ENCODE measurements around the gene CEP295NL. TPM values are rescaled to one million over a fixed set of nuclear protein-coding genes. Genes with fewer than 3 reads are reported as not detected.

The CEP295NL gene
- total and polyA plus RNA-seq, 2 of the 13 experiments (the other 11 are each of a cell fraction or from before 2014, with no cell fraction given) = not detected

DNA sequence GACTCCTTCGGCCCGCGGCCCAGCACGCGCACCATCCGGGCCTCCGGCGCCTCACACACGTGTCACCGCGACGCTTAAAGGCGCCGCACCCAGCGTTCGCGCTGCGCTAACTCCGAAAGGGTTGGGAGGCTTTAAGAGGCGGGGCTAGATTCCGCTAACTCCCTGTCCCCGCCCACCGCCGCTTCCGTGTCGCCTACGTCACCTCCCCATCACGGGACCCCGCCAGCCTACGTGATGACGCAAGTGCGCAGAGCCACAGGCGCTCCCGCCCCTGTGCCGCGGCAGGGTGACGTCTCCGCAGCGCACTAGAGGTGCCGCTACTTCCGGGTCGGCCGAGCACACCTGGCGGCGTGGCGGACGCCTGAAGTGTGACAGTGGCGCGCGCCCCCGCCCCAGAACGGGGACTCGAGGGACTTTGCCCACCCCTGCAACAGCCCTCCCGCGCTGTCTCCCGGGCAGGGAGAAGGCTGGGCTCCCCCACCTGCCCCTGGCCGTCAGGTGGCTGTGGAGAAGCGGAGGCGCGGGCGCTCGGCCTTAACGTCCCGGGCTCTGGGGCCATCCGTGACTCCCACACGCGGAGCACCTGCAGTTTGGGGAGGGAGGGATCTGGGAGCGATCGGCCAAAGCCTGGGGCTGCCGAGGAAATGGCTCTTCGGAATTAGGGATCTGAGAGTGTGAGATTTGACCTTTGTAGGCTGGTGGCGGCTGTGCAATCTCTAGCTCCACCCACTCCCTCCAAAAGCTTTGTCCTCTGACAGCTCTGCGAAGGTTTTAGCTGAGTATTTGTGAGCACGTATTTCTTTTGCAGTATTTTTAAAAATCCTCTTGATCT, 62.0 kb downstream of the CEP295NL start, which contains the start of gene USP36 (continued):
- TF ChIP-seq SCMH1 (CRISPR knock-in tag; IDR thresholded peaks at IDR 0.05; ENCODE audit: borderline replicate concordance) (no peak), ESRRA (CRISPR knock-in tag; IDR thresholded peaks at IDR 0.05; ENCODE audit: low read depth) (peak; percentile 90), MBNL3 (CRISPR knock-in tag; conservative IDR thresholded peaks at IDR 0.05) (no peak), ZNF232 (CRISPR knock-in tag; IDR thresholded peaks at IDR 0.05; ENCODE audit: borderline replicate concordance) (peak; percentile 82; the same call in 1 of the 2 replicates), ZNF839 (CRISPR knock-in tag; IDR thresholded peaks at IDR 0.05; ENCODE audit: borderline replicate concordance) (peak; percentile 98; the same call in 1 of the 2 replicates), ZNF547 (CRISPR knock-in tag; IDR thresholded peaks at IDR 0.05) (peak; percentile 98), ZNF263 (CRISPR knock-in tag; IDR thresholded peaks at IDR 0.05) (peak; percentile 81), ERF (CRISPR knock-in tag; IDR thresholded peaks at IDR 0.05) (peak; percentile 98), CEBPG (CRISPR knock-in tag; IDR thresholded peaks at IDR 0.05) (peak; percentile 97), ZNF709 (CRISPR knock-in tag; IDR thresholded peaks at IDR 0.05) (peak; percentile 99), PAF1 (CRISPR knock-in tag; IDR thresholded peaks at IDR 0.05) (no peak), SATB2 (CRISPR knock-in tag; IDR thresholded peaks at IDR 0.05) (0 out of 2 replicates have a peak, but pooled peaks have one; percentile 82), ZFP41 (CRISPR knock-in tag; IDR thresholded peaks at IDR 0.05; ENCODE audit: borderline replicate concordance) (peak; percentile 95; the same call in 1 of the 2 replicates), RFX5 (IDR thresholded peaks at IDR 0.05; ENCODE audit: low read depth, low read length) (peak; percentile 73; the same call in 1 of the 2 replicates), MLLT10 (CRISPR knock-in tag; IDR thresholded peaks at IDR 0.05) (no peak), ZBTB42 (CRISPR knock-in tag; IDR thresholded peaks at IDR 0.05) (peak; percentile 55; the same call in 1 of the 2 replicates), NBN (conservative IDR thresholded peaks at IDR 0.05) (no peak), ZNF256 (CRISPR knock-in tag; conservative IDR thresholded peaks at IDR 0.05) (peak; percentile 85; the same call in 1 of the 2 replicates), ZNF335 (CRISPR knock-in tag; IDR thresholded peaks at IDR 0.05) (peak; percentile 89), DNMT1 (CRISPR knock-in tag; IDR thresholded peaks at IDR 0.05) (peak; percentile 53), ZNF44 (CRISPR knock-in tag; IDR thresholded peaks at IDR 0.05) (peak; percentile 96), SMC3 (IDR thresholded peaks at IDR 0.05; ENCODE audit: low read length) (no peak; the same call in 1 of the 2 replicates), HOXA3 (CRISPR knock-in tag; IDR thresholded peaks at IDR 0.05) (peak; percentile 100)
- TF ChIP-seq, protein P1, sequence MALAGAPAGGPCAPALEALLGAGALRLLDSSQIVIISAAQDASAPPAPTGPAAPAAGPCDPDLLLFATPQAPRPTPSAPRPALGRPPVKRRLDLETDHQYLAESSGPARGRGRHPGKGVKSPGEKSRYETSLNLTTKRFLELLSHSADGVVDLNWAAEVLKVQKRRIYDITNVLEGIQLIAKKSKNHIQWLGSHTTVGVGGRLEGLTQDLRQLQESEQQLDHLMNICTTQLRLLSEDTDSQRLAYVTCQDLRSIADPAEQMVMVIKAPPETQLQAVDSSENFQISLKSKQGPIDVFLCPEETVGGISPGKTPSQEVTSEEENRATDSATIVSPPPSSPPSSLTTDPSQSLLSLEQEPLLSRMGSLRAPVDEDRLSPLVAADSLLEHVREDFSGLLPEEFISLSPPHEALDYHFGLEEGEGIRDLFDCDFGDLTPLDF (CRISPR knock-in tag; IDR thresholded peaks at IDR 0.05) = peak; percentile 90
- TF ChIP-seq, protein P2, sequence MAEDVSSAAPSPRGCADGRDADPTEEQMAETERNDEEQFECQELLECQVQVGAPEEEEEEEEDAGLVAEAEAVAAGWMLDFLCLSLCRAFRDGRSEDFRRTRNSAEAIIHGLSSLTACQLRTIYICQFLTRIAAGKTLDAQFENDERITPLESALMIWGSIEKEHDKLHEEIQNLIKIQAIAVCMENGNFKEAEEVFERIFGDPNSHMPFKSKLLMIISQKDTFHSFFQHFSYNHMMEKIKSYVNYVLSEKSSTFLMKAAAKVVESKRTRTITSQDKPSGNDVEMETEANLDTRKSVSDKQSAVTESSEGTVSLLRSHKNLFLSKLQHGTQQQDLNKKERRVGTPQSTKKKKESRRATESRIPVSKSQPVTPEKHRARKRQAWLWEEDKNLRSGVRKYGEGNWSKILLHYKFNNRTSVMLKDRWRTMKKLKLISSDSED (CRISPR knock-in tag; IDR thresholded peaks at IDR 0.05) = no peak
- TF ChIP-seq, protein P3, sequence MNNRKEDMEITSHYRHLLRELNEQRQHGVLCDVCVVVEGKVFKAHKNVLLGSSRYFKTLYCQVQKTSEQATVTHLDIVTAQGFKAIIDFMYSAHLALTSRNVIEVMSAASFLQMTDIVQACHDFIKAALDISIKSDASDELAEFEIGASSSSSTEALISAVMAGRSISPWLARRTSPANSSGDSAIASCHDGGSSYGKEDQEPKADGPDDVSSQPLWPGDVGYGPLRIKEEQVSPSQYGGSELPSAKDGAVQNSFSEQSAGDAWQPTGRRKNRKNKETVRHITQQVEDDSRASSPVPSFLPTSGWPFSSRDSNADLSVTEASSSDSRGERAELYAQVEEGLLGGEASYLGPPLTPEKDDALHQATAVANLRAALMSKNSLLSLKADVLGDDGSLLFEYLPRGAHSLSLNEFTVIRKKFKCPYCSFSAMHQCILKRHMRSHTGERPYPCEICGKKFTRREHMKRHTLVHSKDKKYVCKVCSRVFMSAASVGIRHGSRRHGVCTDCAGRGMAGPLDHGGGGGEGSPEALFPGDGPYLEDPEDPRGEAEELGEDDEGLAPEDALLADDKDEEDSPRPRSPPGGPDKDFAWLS (CRISPR knock-in tag; IDR thresholded peaks at IDR 0.05; ENCODE audit: borderline replicate concordance) = peak; percentile 83; the same call in 1 of the 2 replicates
- TF ChIP-seq, protein P4, sequence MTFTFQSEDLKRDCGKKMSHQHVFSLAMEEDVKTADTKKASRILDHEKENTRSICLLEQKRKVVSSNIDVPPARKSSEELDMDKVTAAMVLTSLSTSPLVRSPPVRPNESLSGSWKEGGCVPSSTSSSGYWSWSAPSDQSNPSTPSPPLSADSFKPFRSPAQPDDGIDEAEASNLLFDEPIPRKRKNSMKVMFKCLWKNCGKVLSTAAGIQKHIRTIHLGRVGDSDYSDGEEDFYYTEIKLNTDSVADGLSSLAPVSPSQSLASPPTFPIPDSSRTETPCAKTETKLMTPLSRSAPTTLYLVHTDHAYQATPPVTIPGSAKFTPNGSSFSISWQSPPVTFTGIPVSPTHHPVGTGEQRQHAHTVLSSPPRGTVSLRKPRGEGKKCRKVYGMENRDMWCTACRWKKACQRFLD (CRISPR knock-in tag; IDR thresholded peaks at IDR 0.05; ENCODE audit: borderline replicate concordance) = peak; percentile 92; the same call in 1 of the 2 replicates

Measured in HepG2 (cell line).